ENCODE results near the gene FHIT. TPM values are rescaled to one million over a fixed set of nuclear protein-coding genes. Genes with fewer than 3 reads are reported as not detected.

The FHIT gene
- total RNA-seq, 2 donors from 2014 or later: 6.8 to 12.3 TPM

DNA sequence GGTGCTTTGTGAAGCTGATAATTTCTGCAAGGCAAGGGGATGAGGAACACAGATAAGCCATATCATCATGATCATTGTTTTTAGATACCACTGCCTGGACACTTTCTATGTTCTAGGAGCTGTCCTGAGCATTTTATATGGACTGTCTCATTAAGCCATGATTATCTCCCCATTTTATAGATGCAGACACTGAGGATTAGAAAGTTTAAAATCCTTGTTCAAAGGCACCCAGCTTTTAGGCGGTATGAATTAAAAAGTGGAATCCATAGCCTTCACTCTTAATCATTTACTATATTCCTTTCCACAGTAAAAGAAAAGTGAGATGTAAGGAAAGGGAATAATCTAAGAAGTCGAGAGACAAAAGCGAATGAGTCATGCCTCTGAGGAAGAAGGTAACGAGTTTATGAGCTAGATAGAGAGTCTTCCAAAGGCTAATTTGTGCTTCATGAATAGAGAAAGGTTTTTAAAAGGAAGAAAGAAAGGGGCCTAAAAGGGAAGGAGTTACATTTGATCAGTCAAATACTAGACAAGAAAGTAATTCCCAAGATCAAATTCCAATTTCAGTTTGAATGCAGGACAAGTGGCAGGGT, 856.0 kb downstream of the FHIT start:
- no peak overlapping the region for H3K4me3 Mint-ChIP-seq
- no peaks in the 10 kb centered on the region for H3K36me3 Mint-ChIP-seq (ENCODE audit: low read depth)
- TF ChIP-seq, protein P1, sequence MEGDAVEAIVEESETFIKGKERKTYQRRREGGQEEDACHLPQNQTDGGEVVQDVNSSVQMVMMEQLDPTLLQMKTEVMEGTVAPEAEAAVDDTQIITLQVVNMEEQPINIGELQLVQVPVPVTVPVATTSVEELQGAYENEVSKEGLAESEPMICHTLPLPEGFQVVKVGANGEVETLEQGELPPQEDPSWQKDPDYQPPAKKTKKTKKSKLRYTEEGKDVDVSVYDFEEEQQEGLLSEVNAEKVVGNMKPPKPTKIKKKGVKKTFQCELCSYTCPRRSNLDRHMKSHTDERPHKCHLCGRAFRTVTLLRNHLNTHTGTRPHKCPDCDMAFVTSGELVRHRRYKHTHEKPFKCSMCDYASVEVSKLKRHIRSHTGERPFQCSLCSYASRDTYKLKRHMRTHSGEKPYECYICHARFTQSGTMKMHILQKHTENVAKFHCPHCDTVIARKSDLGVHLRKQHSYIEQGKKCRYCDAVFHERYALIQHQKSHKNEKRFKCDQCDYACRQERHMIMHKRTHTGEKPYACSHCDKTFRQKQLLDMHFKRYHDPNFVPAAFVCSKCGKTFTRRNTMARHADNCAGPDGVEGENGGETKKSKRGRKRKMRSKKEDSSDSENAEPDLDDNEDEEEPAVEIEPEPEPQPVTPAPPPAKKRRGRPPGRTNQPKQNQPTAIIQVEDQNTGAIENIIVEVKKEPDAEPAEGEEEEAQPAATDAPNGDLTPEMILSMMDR (conservative IDR thresholded peaks at IDR 0.05): no peak
- Histone ChIP-seq H3K4me1 (ENCODE audit: control insufficient read depth, insufficient read depth, low read length) (peaks cover 2% of the 10 kb centered on the region), H3K4me3 (ENCODE audit: low read length) (no peak overlapping the region), H3K9me3 (ENCODE audit: control insufficient read depth, low read length) (peaks cover 12% of the 10 kb centered on the region), H3K9ac (ENCODE audit: extremely low read depth, low read length, poor library complexity, severe bottlenecking) (no peak overlapping the region), H3K27me3 (ENCODE audit: control insufficient read depth, insufficient read depth, low read length, poor library complexity, severe bottlenecking) (no peaks in the 10 kb centered on the region), H3K36me3 (ENCODE audit: control insufficient read depth, insufficient read depth, low read length) (no peaks in the 10 kb centered on the region), H3K27ac (ENCODE audit: low read depth, low read length) (no peak overlapping the region)
- no peak for DNase-seq
- peaks cover 4% of the 10 kb centered on the region for H3K9me3 Mint-ChIP-seq
- peaks cover 7% of the 10 kb centered on the region for H3K4me1 Mint-ChIP-seq
- 88 to 96% methylated on average over 3 of the region's 4 CpGs for WGBS, 2 experiments (ENCODE audit: insufficient coverage in 1 of 2, insufficient read length in 1 of 2)
- no peaks in the 10 kb centered on the region for H3K27me3 Mint-ChIP-seq (ENCODE audit: insufficient read depth)
- H3K27ac Mint-ChIP-seq: no peak overlapping the region

DNA sequence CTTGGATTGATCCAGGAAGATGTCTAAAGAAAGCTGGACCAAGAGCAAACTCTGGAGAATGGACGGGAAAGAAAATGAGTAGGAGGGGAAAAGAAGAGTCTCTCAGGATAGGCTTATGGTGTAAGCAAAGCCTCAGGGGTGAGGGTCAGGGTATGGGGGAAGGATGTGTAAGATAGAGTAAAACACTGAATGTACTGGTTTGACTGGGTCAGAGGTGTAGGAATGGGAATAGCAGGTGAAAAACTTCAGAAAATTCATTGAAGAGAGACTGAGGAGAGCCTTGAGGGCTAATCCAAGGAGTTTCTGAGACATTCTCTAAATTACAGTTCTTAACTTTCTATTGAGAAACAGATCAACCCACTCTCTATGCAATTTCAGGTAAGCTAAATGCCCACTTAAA, 857.3 kb downstream of the FHIT start:
- Mint-ChIP-seq H3K36me3 (ENCODE audit: low read depth) (no peaks in the 10 kb centered on the region), H3K27me3 (ENCODE audit: insufficient read depth) (no peaks in the 10 kb centered on the region), H3K9me3 (peaks cover 4% of the 10 kb centered on the region), H3K4me3 (no peak overlapping the region), H3K4me1 (peaks cover 3% of the 10 kb centered on the region), H3K27ac (no peak overlapping the region)
- Histone ChIP-seq H3K4me3 (ENCODE audit: low read length) (no peak overlapping the region), H3K36me3 (ENCODE audit: control insufficient read depth, insufficient read depth, low read length) (no peaks in the 10 kb centered on the region), H3K27me3 (ENCODE audit: control insufficient read depth, insufficient read depth, low read length, poor library complexity, severe bottlenecking) (no peaks in the 10 kb centered on the region), H3K9me3 (ENCODE audit: control insufficient read depth, low read length) (peaks cover 17% of the 10 kb centered on the region), H3K4me1 (ENCODE audit: control insufficient read depth, insufficient read depth, low read length) (no peaks in the 10 kb centered on the region), H3K9ac (ENCODE audit: extremely low read depth, low read length, poor library complexity, severe bottlenecking) (no peak overlapping the region), H3K27ac (ENCODE audit: low read depth, low read length) (no peak overlapping the region)
- 86 to 89% methylated on average over 1 of the region's 1 CpG for WGBS, 2 experiments (ENCODE audit: insufficient coverage in 1 of 2, insufficient read length in 1 of 2)
- DNase-seq: no peak
- TF ChIP-seq, protein P1 (conservative IDR thresholded peaks at IDR 0.05): no peak

DNA sequence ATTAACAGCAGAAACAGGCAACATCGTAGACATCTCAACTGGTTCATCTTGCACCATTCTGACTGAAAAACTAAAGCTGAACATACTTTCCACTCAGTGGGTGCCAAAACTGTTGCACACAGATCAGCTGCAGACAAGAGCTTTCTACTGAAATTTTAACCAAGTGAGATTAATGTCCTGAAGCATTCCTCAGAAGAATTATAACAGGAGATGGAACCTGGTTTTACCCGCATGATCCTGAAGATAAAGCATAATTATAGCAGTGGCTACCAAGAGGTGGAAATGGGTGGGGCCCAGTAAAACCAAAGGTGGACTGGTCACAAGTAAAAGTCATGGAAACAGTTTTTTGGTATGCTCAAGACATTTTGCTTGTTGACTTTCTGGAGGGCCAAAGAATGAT, 858.8 kb downstream of the FHIT start:
- Histone ChIP-seq H3K9me3 (ENCODE audit: control insufficient read depth, low read length) (peaks cover 9% of the 10 kb centered on the region), H3K27ac (ENCODE audit: low read depth, low read length) (no peak overlapping the region), H3K27me3 (ENCODE audit: control insufficient read depth, insufficient read depth, low read length, poor library complexity, severe bottlenecking) (no peaks in the 10 kb centered on the region), H3K9ac (ENCODE audit: extremely low read depth, low read length, poor library complexity, severe bottlenecking) (no peak overlapping the region), H3K4me1 (ENCODE audit: control insufficient read depth, insufficient read depth, low read length) (no peaks in the 10 kb centered on the region), H3K4me3 (ENCODE audit: low read length) (no peak overlapping the region), H3K36me3 (ENCODE audit: control insufficient read depth, insufficient read depth, low read length) (no peaks in the 10 kb centered on the region)
- TF ChIP-seq, protein P1 (conservative IDR thresholded peaks at IDR 0.05): no peak
- H3K27ac Mint-ChIP-seq: no peak overlapping the region
- H3K27me3 Mint-ChIP-seq (ENCODE audit: insufficient read depth): no peaks in the 10 kb centered on the region
- no peak overlapping the region for H3K4me3 Mint-ChIP-seq
- DNase-seq: no peak
- H3K4me1 Mint-ChIP-seq: peaks cover 3% of the 10 kb centered on the region
- WGBS, 2 experiments (ENCODE audit: insufficient coverage in 1 of 2, insufficient read length in 1 of 2): 94 to 100% methylated on average over 1 to 2 of the region's 2 CpGs
- no peaks in the 10 kb centered on the region for H3K9me3 Mint-ChIP-seq
- no peaks in the 10 kb centered on the region for H3K36me3 Mint-ChIP-seq (ENCODE audit: low read depth)
